Ureter (tissue), 1 donor: ENCODE results near the gene ATG4D. TPM values are rescaled to one million over a fixed set of nuclear protein-coding genes. Genes with fewer than 3 reads are reported as not detected.
"Not testable (repeated sequence)": the region's sequence is repeated elsewhere in the genome, so short reads cannot be mapped to it uniquely, and the experiment has no call there.

Experiments
- DNase-seq: peaks from one replicate; pipeline ENCODE4 v3.0.0-alpha.2; 2020; ENCODE audit warnings: low spot score
- total RNA-seq: library from RNA; stranded (reverse); gene quantifications from one replicate; pipeline ENCODE4 v1.2.4, GENCODE V29; 2023
- donor health status: DM: yes; HTN: yes; CAD: no.

Gene ATG4D
- total RNA-seq, 1 donor from 2014 or later: 36.7 TPM

- DNase-seq: no peak
Observed at GRCh38 chr19:10552510-10553053, 8.9 kb downstream of the ATG4D start.

GRCh38 chr19:10553087-10553667, 9.5 kb downstream of the ATG4D start:
- no peak for DNase-seq

GRCh38 chr19:10553943-10554381, 10.3 kb downstream of the ATG4D start:
- DNase-seq: no peak

GRCh38 chr19:10554760-10555609, 11.3 kb downstream of the ATG4D start:
- DNase-seq: no peak

GRCh38 chr19:10555610-10555973, 11.9 kb downstream of the ATG4D start:
- no peak for DNase-seq

- DNase-seq: no peak
Observed at GRCh38 chr19:10557603-10558197, 14.0 kb downstream of the ATG4D start.

- no peak for DNase-seq
Observed at GRCh38 chr19:10560154-10560553, 16.4 kb downstream of the ATG4D start.

GRCh38 chr19:10562609-10563008, 18.9 kb downstream of the ATG4D start:
- DNase-seq: no peak

GRCh38 chr19:10565028-10565566, 21.4 kb downstream of the ATG4D start:
- no peak for DNase-seq

GRCh38 chr19:10565567-10566407, 22.1 kb downstream of the ATG4D start, which contains the start of gene KRI1:
KRI1 (minus strand) TSS chr19:10566010; CDS start chr19:10565999, 11 bp downstream.
- peak; percentile 98 for DNase-seq

- no peak for DNase-seq
Observed at GRCh38 chr19:10566408-10566657, 22.6 kb downstream of the ATG4D start.

GRCh38 chr19:10566658-10567410, 23.1 kb downstream of the ATG4D start:
- DNase-seq: no peak

GRCh38 chr19:10567656-10568055, 24.0 kb downstream of the ATG4D start:
- DNase-seq: no peak

- no peak for DNase-seq
Observed at GRCh38 chr19:10568062-10568825, 24.5 kb downstream of the ATG4D start.

GRCh38 chr19:10568826-10569651, 25.3 kb downstream of the ATG4D start, which contains the start of gene CDKN2D:
CDKN2D (minus strand) TSS chr19:10568979; CDS start chr19:10568653, 326 bp downstream.
- DNase-seq: peak; percentile 99

GRCh38 chr19:10573793-10574192, 30.1 kb downstream of the ATG4D start:
- not testable (repeated sequence) for DNase-seq

GRCh38 chr19:10574462-10574861, 30.8 kb downstream of the ATG4D start:
- no peak for DNase-seq

- no peak for DNase-seq
Observed at GRCh38 chr19:10575011-10575716, 31.5 kb downstream of the ATG4D start.
